Retinal pigment epithelial cell (primary cell): ENCODE results near the gene XXYLT1.

Source experiments
- DNase-seq: peaks from one replicate; pipeline ENCODE4 v3.0.0-alpha.2; 2010; ENCODE audit warnings: low read depth
- H3K4me3 ChIP-seq: 2 replicates; pipeline ENCODE4 v1.5.1; 2011; ENCODE audit warnings: mild to moderate bottlenecking, low read length, control low read depth, moderate library complexity
- TF ChIP-seq, protein P1 (sequence below): conservative IDR thresholded peaks from 2 replicates; pipeline ENCODE4 v1.5.1; 2011; ENCODE audit warnings: low read depth, low read length, control low read depth, inconsistent platforms

The XXYLT1 gene

DNA sequence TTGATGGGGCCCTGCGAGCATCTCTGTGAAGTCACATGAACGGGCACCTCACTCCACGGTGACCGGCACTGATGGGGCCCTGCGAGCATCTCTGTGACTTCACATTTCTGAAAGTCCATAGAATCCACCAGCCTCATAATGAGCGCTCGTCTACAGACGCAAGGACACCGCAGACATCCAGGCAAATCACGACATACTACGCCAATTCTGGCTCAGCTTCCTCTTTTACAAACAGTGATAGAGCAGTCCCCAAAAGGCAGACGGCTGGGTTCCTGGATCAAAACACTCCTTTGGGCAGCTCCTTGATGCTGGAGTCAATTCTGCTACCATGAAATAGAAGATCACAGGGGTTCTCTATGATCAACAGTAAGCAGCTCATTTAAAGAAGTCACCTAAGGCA, 125.4 kb downstream of the XXYLT1 start:
- DNase-seq = no peak
- H3K4me3 ChIP-seq = no peak overlapping the region
- TF ChIP-seq, protein P1, sequence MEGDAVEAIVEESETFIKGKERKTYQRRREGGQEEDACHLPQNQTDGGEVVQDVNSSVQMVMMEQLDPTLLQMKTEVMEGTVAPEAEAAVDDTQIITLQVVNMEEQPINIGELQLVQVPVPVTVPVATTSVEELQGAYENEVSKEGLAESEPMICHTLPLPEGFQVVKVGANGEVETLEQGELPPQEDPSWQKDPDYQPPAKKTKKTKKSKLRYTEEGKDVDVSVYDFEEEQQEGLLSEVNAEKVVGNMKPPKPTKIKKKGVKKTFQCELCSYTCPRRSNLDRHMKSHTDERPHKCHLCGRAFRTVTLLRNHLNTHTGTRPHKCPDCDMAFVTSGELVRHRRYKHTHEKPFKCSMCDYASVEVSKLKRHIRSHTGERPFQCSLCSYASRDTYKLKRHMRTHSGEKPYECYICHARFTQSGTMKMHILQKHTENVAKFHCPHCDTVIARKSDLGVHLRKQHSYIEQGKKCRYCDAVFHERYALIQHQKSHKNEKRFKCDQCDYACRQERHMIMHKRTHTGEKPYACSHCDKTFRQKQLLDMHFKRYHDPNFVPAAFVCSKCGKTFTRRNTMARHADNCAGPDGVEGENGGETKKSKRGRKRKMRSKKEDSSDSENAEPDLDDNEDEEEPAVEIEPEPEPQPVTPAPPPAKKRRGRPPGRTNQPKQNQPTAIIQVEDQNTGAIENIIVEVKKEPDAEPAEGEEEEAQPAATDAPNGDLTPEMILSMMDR = no peak

DNA sequence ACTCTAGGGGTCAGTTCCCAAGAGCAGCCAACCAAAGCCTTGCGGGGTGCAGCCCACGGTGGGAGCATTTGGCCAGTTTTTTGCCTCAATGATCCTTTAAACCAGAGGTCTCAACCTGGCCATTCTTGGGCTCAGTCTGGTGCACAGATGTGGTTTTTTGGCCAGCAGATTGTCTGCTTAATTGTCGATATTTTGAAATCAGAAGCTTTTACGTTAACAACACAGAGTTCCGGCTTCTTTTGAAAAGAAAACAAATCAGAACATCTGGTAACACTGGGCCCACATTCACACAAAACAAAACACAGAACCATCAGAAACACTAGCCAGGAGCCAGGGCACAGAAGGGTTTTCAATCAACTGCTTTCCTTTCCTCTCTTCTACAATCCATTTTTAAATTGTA, 127.7 kb downstream of the XXYLT1 start:
- H3K4me3 ChIP-seq = no peak overlapping the region
- TF ChIP-seq, protein P1 = no peak
- no peak for DNase-seq

DNA sequence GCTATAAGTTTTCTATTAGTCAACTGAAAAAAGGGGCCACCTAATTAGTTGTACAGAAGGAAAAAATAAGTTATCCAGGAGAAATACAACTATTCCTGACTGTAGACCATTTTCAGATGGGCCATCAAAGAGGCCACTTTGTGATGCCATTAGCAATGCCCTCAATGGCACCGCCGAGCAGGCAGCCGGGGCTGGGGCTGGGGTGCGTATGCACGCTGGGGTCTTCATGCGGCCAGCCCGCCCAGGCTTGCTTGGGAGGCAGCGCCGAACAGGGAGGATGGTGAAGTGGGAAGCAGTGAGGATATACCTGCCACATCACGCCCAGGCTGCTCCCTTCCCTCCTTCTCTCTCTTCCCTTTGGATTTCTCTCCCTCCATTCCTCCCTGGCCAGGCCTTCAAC, 128.4 kb downstream of the XXYLT1 start:
- TF ChIP-seq, protein P1 = no peak
- no peak for DNase-seq
- no peak overlapping the region for H3K4me3 ChIP-seq

DNA sequence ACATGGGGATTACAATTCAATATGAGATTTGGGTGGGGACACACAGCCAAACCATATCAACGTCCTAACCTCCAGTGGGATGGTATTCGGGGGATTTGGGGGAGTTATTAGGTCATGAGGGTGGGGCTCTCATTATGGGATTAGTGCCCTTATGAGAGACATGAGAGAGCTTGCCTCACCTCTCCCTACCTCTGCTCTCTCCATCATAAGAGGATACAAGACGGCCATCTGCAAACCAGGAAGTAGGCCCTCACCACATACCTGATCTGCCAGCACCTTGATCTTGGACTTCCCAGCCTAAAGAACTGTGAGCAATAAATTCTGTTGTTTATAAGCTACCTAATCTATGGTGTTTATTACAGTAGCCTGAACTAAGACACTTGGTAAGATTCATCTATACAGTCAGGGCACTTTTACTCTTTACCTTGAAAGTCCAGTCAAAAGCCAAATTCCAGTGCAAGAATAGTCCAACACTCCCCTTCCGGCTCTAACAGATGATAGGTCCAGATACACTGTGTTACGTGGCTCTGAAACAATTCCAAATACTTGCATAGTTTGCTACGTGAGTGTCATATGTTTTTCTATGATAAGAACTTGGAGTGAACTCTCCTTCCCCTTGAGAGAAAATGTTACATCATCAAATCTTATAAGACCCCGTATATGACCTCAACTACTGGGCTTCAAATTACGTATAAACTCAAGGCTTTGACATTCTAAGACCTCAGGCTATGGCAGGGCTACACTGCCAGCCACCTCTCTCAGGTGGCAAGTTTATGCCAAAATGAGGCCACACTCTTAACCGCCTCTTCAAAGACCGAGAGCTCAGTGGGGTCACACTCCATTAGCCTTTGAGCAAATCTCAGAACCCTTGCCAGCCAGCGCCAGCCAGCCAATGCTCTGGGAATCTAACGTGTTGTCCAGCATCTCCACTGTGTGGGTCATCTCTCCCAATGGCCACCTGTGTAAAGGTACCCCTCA, 129.9 kb downstream of the XXYLT1 start:
- TF ChIP-seq, protein P1 = no peak
- H3K4me3 ChIP-seq = no peak overlapping the region
- no peak for DNase-seq

DNA sequence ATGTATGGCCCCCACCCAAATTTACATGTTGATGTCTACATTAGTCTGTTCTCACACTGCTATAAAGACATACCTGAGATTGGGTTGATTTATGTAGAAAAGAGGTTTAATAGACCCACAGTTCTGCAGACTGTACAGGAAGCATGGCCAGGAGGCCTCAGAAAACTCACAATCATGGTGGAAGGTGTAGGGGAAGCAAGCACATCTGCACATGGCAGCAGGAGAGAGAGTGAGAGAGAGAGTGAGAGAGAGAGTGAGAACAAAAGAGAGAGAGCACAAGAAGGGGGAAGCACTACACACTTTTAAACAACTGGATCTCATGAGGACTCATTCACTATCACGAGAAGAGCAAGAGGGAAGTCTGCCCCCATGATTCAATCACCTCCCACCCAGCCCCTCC, 130.5 kb downstream of the XXYLT1 start:
- H3K4me3 ChIP-seq = no peak overlapping the region
- TF ChIP-seq, protein P1 = no peak
- DNase-seq = no peak

DNA sequence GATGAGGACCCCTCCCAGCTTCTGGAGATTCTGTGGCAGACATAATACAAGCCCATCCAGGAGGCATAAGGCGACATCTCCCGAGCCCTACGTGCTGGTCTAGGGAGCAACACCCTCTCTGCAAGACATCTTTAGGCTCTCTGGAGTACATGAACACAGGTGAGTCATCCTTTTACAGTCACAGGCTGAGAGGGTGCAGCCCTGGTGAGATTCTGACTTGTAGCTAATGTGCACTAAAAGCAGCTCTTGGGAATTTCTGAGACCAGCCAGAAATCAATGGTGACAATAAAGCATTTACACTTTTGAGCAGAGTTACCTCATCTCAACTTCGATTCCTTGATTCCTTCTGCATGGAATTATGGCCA, 131.1 kb downstream of the XXYLT1 start:
- no peak overlapping the region for H3K4me3 ChIP-seq
- TF ChIP-seq, protein P1 = no peak

DNA sequence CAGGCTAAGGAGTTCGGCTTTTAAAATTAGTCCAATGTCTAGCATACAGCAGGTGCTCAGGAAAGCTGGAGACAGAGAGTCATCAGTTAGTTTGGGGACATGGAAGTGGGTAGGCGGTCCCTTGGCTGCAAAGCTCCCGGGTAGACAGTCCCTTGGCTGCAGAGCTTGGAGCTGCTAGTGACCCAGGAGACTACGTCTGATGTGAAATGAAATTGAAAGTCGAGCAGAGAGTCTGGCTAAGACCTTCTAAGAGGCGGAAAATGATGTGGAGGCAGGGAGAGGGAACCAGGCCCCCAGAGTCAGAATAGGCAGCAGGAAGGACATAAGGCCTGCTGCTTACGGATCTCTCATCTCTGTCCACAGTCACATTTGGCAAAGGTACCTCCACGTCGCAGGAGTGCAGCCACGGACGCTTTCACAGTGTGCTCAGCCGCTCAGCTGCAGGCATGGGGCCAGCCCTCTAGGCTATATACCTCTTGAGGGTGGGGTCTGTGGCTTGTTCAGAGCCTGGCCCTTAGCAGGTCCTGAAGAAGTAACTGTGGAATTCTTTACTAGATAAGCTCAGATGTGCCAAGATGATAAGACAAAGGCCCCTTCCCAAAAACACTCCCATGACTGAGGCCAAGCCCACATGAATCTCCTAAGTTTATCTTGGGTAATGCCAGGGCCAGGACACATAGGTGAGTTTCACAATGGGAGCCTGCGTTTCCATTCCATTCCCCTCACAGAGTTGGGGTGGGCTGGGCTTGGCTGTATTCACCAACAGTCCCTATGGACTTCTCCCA, 131.7 kb downstream of the XXYLT1 start:
- DNase-seq = no peak
- TF ChIP-seq, protein P1 = no peak
- no peak overlapping the region for H3K4me3 ChIP-seq

More for the DNA sequence above, 131.1 kb downstream of the XXYLT1 start:
- no peak for DNase-seq
